GM19239 (cell line): ENCODE measurements around the gene FAM83B.
"Not testable (repeated sequence)": the region's sequence is repeated elsewhere in the genome, so short reads cannot be mapped to it uniquely, and the experiment has no call there.

Experiments used
- DNase-seq: peaks from one replicate; pipeline ENCODE4 v3.0.0; 2011; ENCODE audit warnings: low spot score; ENCODE audit not compliant: insufficient read length
- FAIRE-seq: peaks from 2 replicates; lab custom pipeline; 2011; peaks lifted over from hg19 to GRCh38; lab: Jason Lieb, UNC

FAM83B gene

GRCh38 chr6:54860132-54860531, 13.6 kb downstream of the FAM83B start:
- no peak for DNase-seq
- FAIRE-seq = no peak

- FAIRE-seq (no peak), DNase-seq (no peak)
These were observed 14.2 kb downstream of the FAM83B start for GRCh38 chr6:54860739-54861138.

GRCh38 chr6:54861905-54862616, 15.5 kb downstream of the FAM83B start:
- FAIRE-seq = no peak
- DNase-seq = no peak

- no peak for DNase-seq
- FAIRE-seq = no peak
These were observed 17.7 kb downstream of the FAM83B start for GRCh38 chr6:54864272-54864671.

- no peak for DNase-seq
- FAIRE-seq = no peak
These were observed 18.6 kb downstream of the FAM83B start for GRCh38 chr6:54865091-54865631.

- DNase-seq = no peak
- no peak for FAIRE-seq
These were observed 22.0 kb downstream of the FAM83B start for GRCh38 chr6:54868556-54868955.

GRCh38 chr6:54873599-54873998, 27.0 kb downstream of the FAM83B start:
- FAIRE-seq = no peak

GRCh38 chr6:54874349-54875048, 27.9 kb downstream of the FAM83B start:
- FAIRE-seq (no peak), DNase-seq (no peak)

More at GRCh38 chr6:54873599-54873998, 27.0 kb downstream of the FAM83B start:
- DNase-seq = no peak

- no peak for FAIRE-seq
These were observed 29.0 kb downstream of the FAM83B start for GRCh38 chr6:54875539-54875938.

GRCh38 chr6:54876365-54876764, 29.8 kb downstream of the FAM83B start:
- DNase-seq = no peak
- FAIRE-seq = no peak

More at GRCh38 chr6:54875539-54875938, 29.0 kb downstream of the FAM83B start:
- DNase-seq = no peak

GRCh38 chr6:54876871-54877270, 30.3 kb downstream of the FAM83B start:
- FAIRE-seq (no peak), DNase-seq (no peak)

- FAIRE-seq (no peak), DNase-seq (no peak)
These were observed 31.2 kb downstream of the FAM83B start for GRCh38 chr6:54877713-54878317.

GRCh38 chr6:54878718-54879117, 32.1 kb downstream of the FAM83B start:
- FAIRE-seq (no peak), DNase-seq (no peak)

GRCh38 chr6:54879188-54879985, 32.8 kb downstream of the FAM83B start:
- FAIRE-seq (no peak), DNase-seq (no peak)

GRCh38 chr6:54881067-54881730, 34.6 kb downstream of the FAM83B start:
- FAIRE-seq (no peak), DNase-seq (no peak)

- not testable (repeated sequence) for FAIRE-seq
These were observed 35.3 kb downstream of the FAM83B start for GRCh38 chr6:54881891-54882290.

GRCh38 chr6:54886932-54887584, 40.5 kb downstream of the FAM83B start:
- DNase-seq (no peak), FAIRE-seq (no peak)

More at GRCh38 chr6:54881891-54882290, 35.3 kb downstream of the FAM83B start:
- not testable (repeated sequence) for DNase-seq

- FAIRE-seq (no peak), DNase-seq (no peak)
These were observed 45.0 kb downstream of the FAM83B start for GRCh38 chr6:54891536-54891935.

- FAIRE-seq = no peak
- DNase-seq = no peak
These were observed 46.3 kb downstream of the FAM83B start for GRCh38 chr6:54892831-54893230.
